ENCODE results near the gene USP10.
A peak's percentile ranks its signal among the peaks of the same experiment; 100 is the strongest.

The USP10 gene

GRCh38 chr16:84752600-84752999, 52.8 kb downstream of the USP10 start:
- in situ Hi-C loops (cut with MboI; ENCODE audit: low pct_unique_long_range_greater_than_20kb, low sequenced_read_pairs, unreplicated experiment): no loop called here
- TF ChIP-seq CTCF (IDR thresholded peaks at IDR 0.05; ENCODE audit: extremely low read depth, insufficient read depth, missing control alignments): no peak
- DNase-seq (ENCODE audit: low spot score): no peak

- peak; percentile 3 for TF ChIP-seq CTCF (IDR thresholded peaks at IDR 0.05; ENCODE audit: extremely low read depth, insufficient read depth, missing control alignments)
- no peak for DNase-seq (ENCODE audit: low spot score)
- in situ Hi-C loops (cut with MboI; ENCODE audit: low pct_unique_long_range_greater_than_20kb, low sequenced_read_pairs, unreplicated experiment): no loop called here
These were observed 53.9 kb downstream of the USP10 start for GRCh38 chr16:84753412-84754326.

GRCh38 chr16:84754353-84754856, 54.6 kb downstream of the USP10 start:
- in situ Hi-C loops (cut with MboI; ENCODE audit: low pct_unique_long_range_greater_than_20kb, low sequenced_read_pairs, unreplicated experiment): no loop called here
- TF ChIP-seq CTCF (IDR thresholded peaks at IDR 0.05; ENCODE audit: extremely low read depth, insufficient read depth, missing control alignments): peak; percentile 73
- peak; percentile 73 for DNase-seq (ENCODE audit: low spot score)

GRCh38 chr16:84754956-84755672, 55.3 kb downstream of the USP10 start:
- no peak for DNase-seq (ENCODE audit: low spot score)
- TF ChIP-seq CTCF (IDR thresholded peaks at IDR 0.05; ENCODE audit: extremely low read depth, insufficient read depth, missing control alignments): no peak
- in situ Hi-C loops (cut with MboI; ENCODE audit: low pct_unique_long_range_greater_than_20kb, low sequenced_read_pairs, unreplicated experiment): loop anchor here (5.0 kb wide), 1 partner anchor 217 kb away; no protein-coding TSS in a partner anchor

- no peak for DNase-seq (ENCODE audit: low spot score)
- in situ Hi-C loops (cut with MboI; ENCODE audit: low pct_unique_long_range_greater_than_20kb, low sequenced_read_pairs, unreplicated experiment): loop anchor here (5.0 kb wide), 1 partner anchor 215 kb away; no protein-coding TSS in a partner anchor
- TF ChIP-seq CTCF (IDR thresholded peaks at IDR 0.05; ENCODE audit: extremely low read depth, insufficient read depth, missing control alignments): no peak
These were observed 57.0 kb downstream of the USP10 start for GRCh38 chr16:84756830-84757229.

GRCh38 chr16:84758627-84759026, 58.8 kb downstream of the USP10 start:
- no peak for TF ChIP-seq CTCF (IDR thresholded peaks at IDR 0.05; ENCODE audit: extremely low read depth, insufficient read depth, missing control alignments)
- DNase-seq (ENCODE audit: low spot score): no peak
- in situ Hi-C loops (cut with MboI; ENCODE audit: low pct_unique_long_range_greater_than_20kb, low sequenced_read_pairs, unreplicated experiment): loop anchor here (5.0 kb wide), 1 partner anchor 214 kb away; no protein-coding TSS in a partner anchor

Measured in GM13977 (cell line).